Right lobe of liver (tissue), 6 donors: ENCODE results near the gene MSN. TPM values are rescaled to one million over a fixed set of nuclear protein-coding genes. Genes with fewer than 3 reads are reported as not detected.
"Not testable (repeated sequence)": the region's sequence is repeated elsewhere in the genome, so short reads cannot be mapped to it uniquely, and the experiment has no call there.

ENCODE experiments used
- ATAC-seq, 4 donors: fragments of 200-7000 bp; cut with Tn5 transposase; one replicate each; pipeline ENCODE4 v1.9.1; 2020; ENCODE audit warnings: mild to moderate bottlenecking in 4 of 4, moderate library complexity in 4 of 4
- DNase-seq, 3 donors: peaks; one replicate each; pipeline ENCODE4 v3.0.0-alpha.2; 2020
- H3K27ac ChIP-seq, 3 donors: fragments of 200-600 bp; one replicate each; pipeline ENCODE4 v1.8.0; 2022
- H3K27me3 ChIP-seq, 2 donors: fragments of 200-600 bp; one replicate each; pipeline ENCODE4 v1.8.0; 2022
- H3K36me3 ChIP-seq, 4 donors: fragments of 200-600 bp; sonication (generic) in 1 of 4; one replicate each; pipeline versions ENCODE4 v1.5.1 to v1.8.0; 2017 to 2022; ENCODE audit warnings: control low read depth in 1 of 4
- H3K4me1 ChIP-seq, 4 donors: fragments of 200-600 bp; sonication (generic) in 1 of 4; one replicate each; pipeline versions ENCODE4 v1.5.1 to v1.8.0; 2017 to 2022; ENCODE audit warnings: control low read depth in 1 of 4
- H3K4me3 ChIP-seq, 3 donors: fragments of 200-600 bp; one replicate each; pipeline ENCODE4 v1.8.0; 2022
- H3K9me3 ChIP-seq, 4 donors: fragments of 200-600 bp; sonication (generic) in 1 of 4; one replicate each; pipeline versions ENCODE4 v1.5.1 to v1.8.0; 2017 to 2022; ENCODE audit warnings: control low read depth in 1 of 4
- POLR2A ChIP-seq: fragments of 450-650 bp; IDR thresholded peaks from one replicate; pipeline ENCODE4 v1.6.1; 2017; ENCODE audit warnings: antibody characterized with exemption, mild to moderate bottlenecking
- WGBS: methylation state at CpG from one replicate; pipeline ENCODE4 v1.1.6; 2018; ENCODE audit warnings: low coverage, low lambda C conversion rate; ENCODE audit not compliant: insufficient coverage; ENCODE audit errors: missing lambda C conversion rate; 5-methylcytosine and 5-hydroxymethylcytosine counted together
- intact Hi-C, 2 donors: fragments of 100-400 bp; cut with DNase I; formaldehyde crosslinking; loops; one replicate each; pipeline versions ENCODE4 v1.11.2 to v1.14.1; 2022
- total RNA-seq, 6 experiments: library from RNA; depleted of rRNA in 2 of 6; stranded (reverse); fragments of >200 nt in 2 of 6; fragmentation: NEBNext Ultra II Directional in 3 of 6; extraction: Animal tissue kit (Norgen Biotek cat#: 25700) in 3 of 6; gene quantifications; one replicate each; pipeline versions ENCODE4 v1.1.0 to v1.2.4, GENCODE V29; 2016 to 2023
- TF ChIP-seq, protein P1 (sequence below), 4 donors: fragments of 200-600 bp in 3 of 4; fragments of 450-650 bp in 1 of 4; IDR thresholded peaks; one replicate each; pipeline versions ENCODE4 v1.5.1 to v1.8.0; 2016 to 2022; ENCODE audit warnings: antibody characterized with exemption in 4 of 4, mild to moderate bottlenecking in 2 of 4
- donor health status: DM: no; HTN: yes; CAD: no.
- donor health status: DM: no; HTN: no; CAD: no.
- donor health status: DM: no; HTN: no; CAD: no.
- donor health status: DM: no; HTN: yes; CAD: no.
- donor health status: DM: no; HTN: yes; CAD: no.

Gene MSN
- total RNA-seq, 6 experiments from 2014 or later, result 63.6 to 150 (median 104) TPM

DNA sequence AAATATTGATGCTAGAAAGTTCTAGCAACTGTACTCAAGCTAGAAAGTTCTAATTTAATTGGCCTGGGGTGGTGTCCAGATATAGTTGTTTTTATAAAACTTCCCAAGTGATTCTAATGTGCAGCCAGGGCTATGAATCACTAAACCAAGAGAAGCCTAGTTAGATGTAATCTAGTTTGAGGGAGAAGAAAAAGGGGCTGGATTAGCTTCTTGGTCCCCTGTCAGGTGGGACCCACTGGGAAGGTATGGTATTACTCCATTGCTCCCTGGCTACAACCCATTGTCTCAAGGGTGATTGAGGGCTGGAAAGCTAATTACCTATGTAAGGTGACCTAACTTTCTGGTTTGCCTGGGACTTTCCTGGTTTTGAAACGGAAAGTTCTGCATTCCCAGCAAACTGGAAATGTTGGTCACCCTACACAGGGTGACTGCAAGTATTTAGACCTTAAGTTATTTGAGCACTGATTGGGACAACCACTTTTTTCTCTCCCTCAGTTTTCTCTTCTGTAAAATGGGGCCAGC lies 23.9 kb upstream of the MSN start:
- TF ChIP-seq, protein P1, sequence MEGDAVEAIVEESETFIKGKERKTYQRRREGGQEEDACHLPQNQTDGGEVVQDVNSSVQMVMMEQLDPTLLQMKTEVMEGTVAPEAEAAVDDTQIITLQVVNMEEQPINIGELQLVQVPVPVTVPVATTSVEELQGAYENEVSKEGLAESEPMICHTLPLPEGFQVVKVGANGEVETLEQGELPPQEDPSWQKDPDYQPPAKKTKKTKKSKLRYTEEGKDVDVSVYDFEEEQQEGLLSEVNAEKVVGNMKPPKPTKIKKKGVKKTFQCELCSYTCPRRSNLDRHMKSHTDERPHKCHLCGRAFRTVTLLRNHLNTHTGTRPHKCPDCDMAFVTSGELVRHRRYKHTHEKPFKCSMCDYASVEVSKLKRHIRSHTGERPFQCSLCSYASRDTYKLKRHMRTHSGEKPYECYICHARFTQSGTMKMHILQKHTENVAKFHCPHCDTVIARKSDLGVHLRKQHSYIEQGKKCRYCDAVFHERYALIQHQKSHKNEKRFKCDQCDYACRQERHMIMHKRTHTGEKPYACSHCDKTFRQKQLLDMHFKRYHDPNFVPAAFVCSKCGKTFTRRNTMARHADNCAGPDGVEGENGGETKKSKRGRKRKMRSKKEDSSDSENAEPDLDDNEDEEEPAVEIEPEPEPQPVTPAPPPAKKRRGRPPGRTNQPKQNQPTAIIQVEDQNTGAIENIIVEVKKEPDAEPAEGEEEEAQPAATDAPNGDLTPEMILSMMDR (IDR thresholded peaks at IDR 0.05), result no peak
- TF ChIP-seq POLR2A, result no peak
- H3K4me1 ChIP-seq, result peaks cover 0 to 22% (median 10%) of the 10 kb centered on the region in 4 donors
- no peaks in the 10 kb centered on the region for H3K27me3 ChIP-seq
- H3K27ac ChIP-seq, result peak overlapping the region; percentile 53 to 71 (median 60)
- intact Hi-C loops, result no loop called here
- peak; percentile 4 to 52 (median 5) for ATAC-seq
- no peaks in the 10 kb centered on the region for H3K9me3 ChIP-seq
- H3K4me3 ChIP-seq, result no peak overlapping the region
- no peak for DNase-seq
- WGBS, result no CpG with 5 or more reads among the region's 1 CpG
- no peaks in the 10 kb centered on the region for H3K36me3 ChIP-seq

DNA sequence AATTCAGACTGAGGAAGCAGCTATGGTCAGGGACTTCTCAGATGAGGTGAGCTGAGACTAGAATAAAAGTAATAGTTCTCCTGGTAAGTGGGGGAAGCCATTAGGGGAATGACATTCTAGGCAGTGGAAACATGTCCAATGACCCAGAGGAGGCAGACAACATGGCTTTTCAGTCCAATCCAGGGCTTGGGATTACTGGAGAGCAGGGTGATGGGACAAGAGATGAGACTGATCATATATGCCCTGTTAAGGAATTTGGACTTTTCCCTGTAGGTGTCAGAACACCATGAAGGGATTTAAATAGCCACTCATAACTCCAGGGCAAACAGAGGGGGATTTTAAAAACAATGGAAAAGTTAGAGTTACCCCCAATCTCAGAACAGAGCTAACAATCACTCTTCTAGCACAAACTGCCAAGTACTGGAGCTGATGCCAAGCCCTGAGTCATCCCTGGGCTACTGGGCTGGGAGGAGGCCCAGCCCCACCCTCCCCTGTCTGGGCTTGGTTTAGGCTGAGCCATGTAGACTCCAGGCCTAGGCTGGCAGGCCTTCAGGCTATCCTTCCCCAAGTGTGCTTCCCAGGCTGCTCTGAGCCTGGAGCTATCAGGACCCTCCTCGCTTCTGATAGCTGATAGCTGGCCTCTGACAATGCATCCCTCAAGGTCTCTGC lies 22.7 kb upstream of the MSN start:
- WGBS, result 60% methylated on average over 1 of the region's 1 CpG
- peaks cover 0 to 22% (median 10%) of the 10 kb centered on the region in 4 donors for H3K4me1 ChIP-seq
- H3K4me3 ChIP-seq, result no peak overlapping the region
- intact Hi-C loops, result no loop called here
- TF ChIP-seq, protein P1 (IDR thresholded peaks at IDR 0.05), result no peak
- TF ChIP-seq POLR2A, result no peak
- no peaks in the 10 kb centered on the region for H3K36me3 ChIP-seq
- no peaks in the 10 kb centered on the region for H3K9me3 ChIP-seq
- DNase-seq (peak; percentile 86 to 89 (median 86)), ATAC-seq (peak; percentile 88 to 96 (median 94))
- H3K27ac ChIP-seq, result peak overlapping the region; percentile 53 to 71 (median 60)
- H3K27me3 ChIP-seq, result no peaks in the 10 kb centered on the region

DNA sequence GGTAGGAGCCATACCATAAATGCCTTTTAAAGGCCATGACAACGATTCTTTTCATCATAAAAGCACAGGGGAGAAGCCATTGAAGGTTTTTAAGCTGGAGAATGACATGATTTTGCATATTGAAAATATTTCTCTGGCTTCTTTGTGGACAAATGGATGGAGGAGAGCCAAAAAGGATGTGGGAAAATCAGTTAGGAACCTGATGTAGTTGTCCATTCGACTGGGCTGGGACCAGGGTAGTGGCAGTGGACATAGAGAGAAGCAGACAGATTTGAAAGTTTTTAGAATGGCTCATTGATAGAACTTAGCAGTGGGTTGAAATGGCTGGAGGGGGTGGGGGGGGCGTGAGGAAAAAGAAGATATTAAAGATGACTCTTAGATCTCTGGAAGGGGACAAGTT lies 19.7 kb upstream of the MSN start:
- Histone ChIP-seq H3K27me3 (no peaks in the 10 kb centered on the region), H3K9me3 (no peaks in the 10 kb centered on the region), H3K36me3 (no peaks in the 10 kb centered on the region), H3K4me3 (no peak overlapping the region), H3K27ac (no peak overlapping the region), H3K4me1 (peaks cover 0 to 22% (median 8%) of the 10 kb centered on the region in 4 donors)
- WGBS, result 42% methylated on average over 3 of the region's 3 CpGs
- ATAC-seq (no peak), DNase-seq (no peak)
- TF ChIP-seq, protein P1 (IDR thresholded peaks at IDR 0.05), result no peak
- TF ChIP-seq POLR2A, result no peak
- intact Hi-C loops, result no loop called here

DNA sequence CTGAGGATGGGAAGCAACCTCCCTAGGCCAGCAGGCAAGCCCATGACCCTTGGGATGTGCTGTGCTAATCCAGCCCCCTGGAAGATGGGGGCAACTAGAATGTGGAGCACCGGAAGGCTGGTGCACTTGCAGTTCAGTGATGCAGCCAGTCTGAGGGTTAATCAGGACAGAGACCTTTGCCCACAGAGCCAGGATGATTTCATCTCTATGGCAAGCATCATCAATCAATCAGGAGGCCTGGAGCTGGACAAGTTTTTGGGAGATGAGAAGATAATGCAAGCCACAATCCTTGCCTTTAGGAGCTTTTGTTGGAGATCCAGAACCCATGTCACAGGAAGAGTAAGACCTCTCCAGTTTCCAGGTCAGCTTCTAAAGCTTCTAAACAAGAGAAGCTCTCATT lies 15.4 kb upstream of the MSN start:
- 80% methylated on average over 1 of the region's 1 CpG for WGBS
- Histone ChIP-seq H3K27ac (peak overlapping the region in 2 of 3 donors; percentile 12 to 57), H3K4me3 (no peak overlapping the region), H3K4me1 (no peaks in the 10 kb centered on the region), H3K27me3 (no peaks in the 10 kb centered on the region), H3K9me3 (no peaks in the 10 kb centered on the region), H3K36me3 (no peaks in the 10 kb centered on the region)
- TF ChIP-seq, protein P1 (IDR thresholded peaks at IDR 0.05), result no peak
- TF ChIP-seq POLR2A, result no peak
- DNase-seq (peak in 1 of 3 donors; percentile 48), ATAC-seq (peak; percentile 60 to 71 (median 68))
- intact Hi-C loops, result no loop called here

DNA sequence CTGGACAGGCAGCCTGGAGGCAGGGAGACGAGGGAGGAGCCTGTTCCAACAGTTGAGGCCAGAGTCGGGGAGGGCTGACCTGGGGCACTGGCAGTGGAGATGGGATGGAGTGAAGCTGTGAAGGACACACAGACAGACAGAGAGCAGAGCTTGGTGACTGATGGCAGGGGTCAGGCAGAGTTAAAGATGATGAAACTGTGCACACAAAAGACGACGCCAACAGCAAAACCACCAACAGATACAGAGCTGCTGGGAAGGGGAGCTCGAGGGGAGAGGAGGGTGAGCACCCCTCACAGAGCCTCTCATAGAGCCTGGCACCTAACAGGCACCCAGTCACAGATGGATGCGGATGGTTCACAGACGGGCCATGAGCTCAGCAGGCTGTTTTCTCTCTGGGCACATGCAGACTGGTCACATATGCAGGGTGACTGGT lies 10.4 kb upstream of the MSN start:
- ATAC-seq (peak; percentile 79 to 91 (median 82)), DNase-seq (peak; percentile 52 to 76 (median 63))
- H3K4me3 ChIP-seq, H3K9me3 ChIP-seq, intact Hi-C loops, H3K4me1 ChIP-seq, H3K36me3 ChIP-seq, H3K27me3 ChIP-seq: not testable (repeated sequence)
- WGBS, result 42% methylated on average over 2 of the region's 7 CpGs
- H3K27ac ChIP-seq, result peak overlapping the region in 2 of 3 donors; percentile 58 to 69
